ENCODE results near the gene MXI1. TPM values are rescaled to one million over a fixed set of nuclear protein-coding genes. Genes with fewer than 3 reads are reported as not detected.
"Not testable (repeated sequence)": the region's sequence is repeated elsewhere in the genome, so short reads cannot be mapped to it uniquely, and the experiment has no call there.

Gene MXI1
- total and polyA plus RNA-seq, 2 donors (not counting 1 experiment from before 2014, with no cell fraction given) = 12.0 to 32.4 TPM

DNA sequence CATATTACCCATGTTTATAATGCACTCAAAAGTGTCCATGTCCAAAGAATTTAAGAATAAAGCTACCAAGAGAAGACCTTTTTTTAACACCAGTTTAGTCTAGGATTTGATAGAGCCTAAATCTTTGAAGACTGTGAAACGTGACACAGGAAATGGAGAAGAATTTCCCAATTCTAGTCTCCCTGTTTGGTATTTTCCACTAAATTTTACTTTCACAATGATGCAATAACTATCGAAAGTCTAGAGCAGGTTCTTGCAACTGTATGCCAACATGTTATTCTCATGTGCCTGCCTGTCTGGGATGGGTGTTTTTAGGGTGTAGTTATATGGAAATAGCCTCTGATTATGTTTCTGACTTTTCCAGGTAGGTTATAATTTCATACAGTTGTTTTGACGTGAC is 6.9 kb upstream of the MXI1 start:
- ChIA-PET POLR2A (no interaction called here), CTCF (no interaction called here)
- WGBS (ENCODE audit: insufficient coverage) = 100% methylated on average over 1 of the region's 3 CpGs
- no peaks in the 10 kb centered on the region for H3K9me3 Mint-ChIP-seq (ENCODE audit: insufficient read depth)
- Histone ChIP-seq H2AFZ (ENCODE audit: insufficient read depth, low read depth, low read length, poor library complexity, severe bottlenecking) (no peak overlapping the region), H3K27me3 (replicated peaks in 1 of 4; ENCODE audit: control extremely low read depth in 1 of 4, control insufficient read depth in 3 of 4, insufficient read depth in 4 of 4, low read length in 3 of 4) (peaks cover 0 to 17% (median 8%) of the 10 kb centered on the region in 4 experiments), H3K4me1 (ENCODE audit: control insufficient read depth in 2 of 2, insufficient read depth in 2 of 2, low read length in 2 of 2) (no peaks in the 10 kb centered on the region), H3K9ac (ENCODE audit: low read length) (no peak overlapping the region), H3K36me3 (replicated peaks in 1 of 2; ENCODE audit: control extremely low read depth in 1 of 2, control insufficient read depth in 1 of 2, extremely low read depth in 1 of 2, insufficient read depth in 2 of 2, low read length in 1 of 2) (no peaks in the 10 kb centered on the region), H3K27ac (ENCODE audit: low read length in 2 of 2) (no peak overlapping the region), H4K20me1 (ENCODE audit: control insufficient read depth, insufficient read depth, low read length, poor library complexity, severe bottlenecking) (no peaks in the 10 kb centered on the region), H3K4me2 (replicated peaks; ENCODE audit: low read depth, low read length, poor library complexity, severe bottlenecking) (no peak overlapping the region), H3K79me2 (ENCODE audit: control insufficient read depth, insufficient read depth, low read length) (no peaks in the 10 kb centered on the region), H3K4me3 (ENCODE audit: control extremely low read depth in 1 of 5, extremely low read depth in 1 of 5, insufficient read depth in 1 of 5, low read depth in 2 of 5, low read length in 4 of 5) (no peak overlapping the region), H3K9me3 (ENCODE audit: control extremely low read depth in 1 of 3, control insufficient read depth in 2 of 3, insufficient read depth in 1 of 3, low read length in 2 of 3) (peaks cover 0 to 1% (median 0%) of the 10 kb centered on the region in 3 donors)
- H3K4me1 Mint-ChIP-seq = no peaks in the 10 kb centered on the region
- ATAC-seq (ENCODE audit: low read depth) (no peak), DNase-seq (no peak)
- intact Hi-C loops (cut with micrococcal nuclease) = no loop called here
- no peak overlapping the region for H3K27ac Mint-ChIP-seq
- TF ChIP-seq EZH2 (IDR thresholded peaks at IDR 0.05; ENCODE audit: borderline replicate concordance, insufficient read depth, low read depth, low read length, poor library complexity, severe bottlenecking) = no peak
- TF ChIP-seq, protein P1, sequence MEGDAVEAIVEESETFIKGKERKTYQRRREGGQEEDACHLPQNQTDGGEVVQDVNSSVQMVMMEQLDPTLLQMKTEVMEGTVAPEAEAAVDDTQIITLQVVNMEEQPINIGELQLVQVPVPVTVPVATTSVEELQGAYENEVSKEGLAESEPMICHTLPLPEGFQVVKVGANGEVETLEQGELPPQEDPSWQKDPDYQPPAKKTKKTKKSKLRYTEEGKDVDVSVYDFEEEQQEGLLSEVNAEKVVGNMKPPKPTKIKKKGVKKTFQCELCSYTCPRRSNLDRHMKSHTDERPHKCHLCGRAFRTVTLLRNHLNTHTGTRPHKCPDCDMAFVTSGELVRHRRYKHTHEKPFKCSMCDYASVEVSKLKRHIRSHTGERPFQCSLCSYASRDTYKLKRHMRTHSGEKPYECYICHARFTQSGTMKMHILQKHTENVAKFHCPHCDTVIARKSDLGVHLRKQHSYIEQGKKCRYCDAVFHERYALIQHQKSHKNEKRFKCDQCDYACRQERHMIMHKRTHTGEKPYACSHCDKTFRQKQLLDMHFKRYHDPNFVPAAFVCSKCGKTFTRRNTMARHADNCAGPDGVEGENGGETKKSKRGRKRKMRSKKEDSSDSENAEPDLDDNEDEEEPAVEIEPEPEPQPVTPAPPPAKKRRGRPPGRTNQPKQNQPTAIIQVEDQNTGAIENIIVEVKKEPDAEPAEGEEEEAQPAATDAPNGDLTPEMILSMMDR (IDR thresholded peaks at IDR 0.05) = no peak
- no peak overlapping the region for H3K4me3 Mint-ChIP-seq
- peaks cover 53% of the 10 kb centered on the region for H3K27me3 Mint-ChIP-seq

DNA sequence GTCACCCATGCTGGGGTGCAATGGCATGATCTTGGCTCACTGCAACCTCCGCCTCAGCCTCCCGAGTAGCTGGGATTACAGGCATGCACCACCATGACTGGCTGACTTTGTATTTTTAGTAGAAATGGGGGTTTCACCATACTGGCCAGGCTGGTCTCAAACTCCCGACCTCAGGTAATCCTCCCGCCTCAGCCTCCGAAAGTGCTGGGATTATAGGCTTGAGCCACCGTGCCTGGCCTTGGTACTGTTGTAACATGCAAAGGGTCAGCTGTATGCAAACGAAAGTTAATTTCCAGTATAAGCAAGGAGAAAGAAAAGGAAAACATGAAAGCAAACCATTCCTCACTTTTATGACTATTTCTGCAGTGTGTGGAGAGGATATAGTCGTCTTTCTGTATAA is 6.4 kb upstream of the MXI1 start:
- H2AFZ ChIP-seq (ENCODE audit: insufficient read depth, low read depth, low read length, poor library complexity, severe bottlenecking); intact Hi-C loops (cut with micrococcal nuclease); H3K9me3 ChIP-seq (ENCODE audit: control extremely low read depth in 1 of 3, control insufficient read depth in 2 of 3, insufficient read depth in 1 of 3, low read length in 2 of 3); H3K27ac ChIP-seq (ENCODE audit: low read length in 2 of 2); DNase-seq; H3K9me3 Mint-ChIP-seq (ENCODE audit: insufficient read depth); ATAC-seq (ENCODE audit: low read depth); POLR2A ChIA-PET; H3K4me1 ChIP-seq (ENCODE audit: control insufficient read depth in 2 of 2, insufficient read depth in 2 of 2, low read length in 2 of 2); H3K4me3 ChIP-seq (ENCODE audit: control extremely low read depth in 1 of 5, extremely low read depth in 1 of 5, insufficient read depth in 1 of 5, low read depth in 2 of 5, low read length in 4 of 5); H3K27ac Mint-ChIP-seq; CTCF ChIA-PET; H4K20me1 ChIP-seq (ENCODE audit: control insufficient read depth, insufficient read depth, low read length, poor library complexity, severe bottlenecking); H3K36me3 ChIP-seq (replicated peaks in 1 of 2; ENCODE audit: control extremely low read depth in 1 of 2, control insufficient read depth in 1 of 2, extremely low read depth in 1 of 2, insufficient read depth in 2 of 2, low read length in 1 of 2); H3K4me1 Mint-ChIP-seq; H3K79me2 ChIP-seq (ENCODE audit: control insufficient read depth, insufficient read depth, low read length); H3K4me2 ChIP-seq (replicated peaks; ENCODE audit: low read depth, low read length, poor library complexity, severe bottlenecking); H3K9ac ChIP-seq (ENCODE audit: low read length); H3K4me3 Mint-ChIP-seq: not testable (repeated sequence)
- H3K27me3 Mint-ChIP-seq = peaks cover 47% of the 10 kb centered on the region
- peaks cover 0 to 13% (median 9%) of the 10 kb centered on the region in 4 experiments for H3K27me3 ChIP-seq (replicated peaks in 1 of 4; ENCODE audit: control extremely low read depth in 1 of 4, control insufficient read depth in 3 of 4, insufficient read depth in 4 of 4, low read length in 3 of 4)
- 100% methylated on average over 5 of the region's 8 CpGs for WGBS (ENCODE audit: insufficient coverage)
